IPS-15b (cell line): ENCODE measurements around the gene MTO1.
"Not testable (repeated sequence)": the region's sequence is repeated elsewhere in the genome, so short reads cannot be mapped to it uniquely, and the experiment has no call there.

Source experiments
- H3K27me3 ChIP-seq: one replicate; pipeline ENCODE4 v1.6.1; 2013; ENCODE audit warnings: low read length; ENCODE audit not compliant: control insufficient read depth, insufficient read depth
- H3K36me3 ChIP-seq: one replicate; pipeline ENCODE4 v1.6.1; 2013; ENCODE audit warnings: low read length; ENCODE audit not compliant: control insufficient read depth, insufficient read depth
- H3K4me1 ChIP-seq: one replicate; pipeline ENCODE4 v1.6.1; 2013; ENCODE audit warnings: mild to moderate bottlenecking, low read length; ENCODE audit not compliant: control insufficient read depth, insufficient read depth
- H3K4me3 ChIP-seq: one replicate; pipeline ENCODE4 v1.5.1; 2013; ENCODE audit warnings: low read depth, low read length
- H3K9ac ChIP-seq: one replicate; pipeline ENCODE4 v1.6.1; 2013; ENCODE audit warnings: low read depth, mild to moderate bottlenecking, low read length
- H3K9me3 ChIP-seq: one replicate; pipeline ENCODE4 v1.6.1; 2013; ENCODE audit warnings: mild to moderate bottlenecking, low read length; ENCODE audit not compliant: control insufficient read depth, insufficient read depth

The MTO1 gene

GRCh38 chr6:73542891-73543290, 81.4 kb downstream of the MTO1 start:
- Histone ChIP-seq H3K36me3 (no peaks in the 10 kb centered on the region), H3K9ac (no peak overlapping the region), H3K4me3 (no peak overlapping the region), H3K9me3 (no peaks in the 10 kb centered on the region), H3K4me1 (no peaks in the 10 kb centered on the region), H3K27me3 (no peaks in the 10 kb centered on the region)

GRCh38 chr6:73547036-73547435, 85.5 kb downstream of the MTO1 start:
- Histone ChIP-seq H3K9me3 (no peaks in the 10 kb centered on the region), H3K36me3 (no peaks in the 10 kb centered on the region), H3K27me3 (no peaks in the 10 kb centered on the region), H3K9ac (no peak overlapping the region), H3K4me3 (no peak overlapping the region), H3K4me1 (no peaks in the 10 kb centered on the region)

DNA sequence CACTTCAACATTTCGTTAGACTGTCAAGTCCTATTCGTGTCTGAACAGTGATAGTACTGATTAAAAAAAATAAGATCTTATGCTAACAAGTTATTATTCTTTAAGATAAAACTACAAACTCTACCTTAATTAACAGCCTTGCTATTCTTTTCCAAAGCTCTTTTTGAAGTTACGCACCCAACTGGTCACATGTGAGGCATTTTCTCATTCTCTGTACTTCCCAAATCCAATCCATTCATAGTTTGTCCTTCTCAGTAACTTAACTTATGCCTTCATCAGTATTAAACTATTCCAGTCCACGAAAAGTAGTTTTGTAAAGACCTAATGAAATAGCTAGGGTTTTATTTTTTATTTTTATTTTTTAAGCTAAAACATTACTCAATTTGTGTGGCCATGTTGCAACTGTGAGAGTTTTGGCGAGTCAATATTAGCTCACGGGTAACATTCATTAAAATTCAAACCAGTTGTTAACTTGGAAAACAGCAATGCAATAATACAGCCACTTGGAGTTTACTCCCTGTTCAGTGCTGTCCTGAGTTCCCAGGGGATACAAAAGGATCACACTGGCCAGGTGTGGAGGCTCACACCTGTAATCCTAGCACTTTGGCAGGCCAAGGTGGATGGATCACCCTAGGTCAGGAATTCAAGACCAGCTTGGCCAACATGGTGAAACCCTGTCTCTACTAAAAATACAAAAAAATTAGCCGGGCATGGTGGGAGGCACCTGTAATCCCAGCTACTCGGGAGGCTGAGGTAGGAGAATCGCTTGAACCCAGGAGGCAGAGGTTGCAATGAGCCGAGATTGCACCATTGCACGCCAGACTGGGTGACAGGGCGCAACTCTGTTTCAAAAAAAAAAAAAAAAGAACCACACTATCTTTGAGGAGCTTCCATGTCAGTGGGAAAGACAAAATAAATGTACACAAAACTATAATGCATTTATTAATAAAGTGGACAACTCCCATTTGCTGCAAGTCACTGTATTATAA, 87.2 kb downstream of the MTO1 start:
- H3K27me3 ChIP-seq = no peaks in the 10 kb centered on the region
- no peaks in the 10 kb centered on the region for H3K9me3 ChIP-seq
- no peaks in the 10 kb centered on the region for H3K4me1 ChIP-seq
- H3K9ac ChIP-seq = no peak overlapping the region
- H3K36me3 ChIP-seq = no peaks in the 10 kb centered on the region
- H3K4me3 ChIP-seq = no peak overlapping the region

DNA sequence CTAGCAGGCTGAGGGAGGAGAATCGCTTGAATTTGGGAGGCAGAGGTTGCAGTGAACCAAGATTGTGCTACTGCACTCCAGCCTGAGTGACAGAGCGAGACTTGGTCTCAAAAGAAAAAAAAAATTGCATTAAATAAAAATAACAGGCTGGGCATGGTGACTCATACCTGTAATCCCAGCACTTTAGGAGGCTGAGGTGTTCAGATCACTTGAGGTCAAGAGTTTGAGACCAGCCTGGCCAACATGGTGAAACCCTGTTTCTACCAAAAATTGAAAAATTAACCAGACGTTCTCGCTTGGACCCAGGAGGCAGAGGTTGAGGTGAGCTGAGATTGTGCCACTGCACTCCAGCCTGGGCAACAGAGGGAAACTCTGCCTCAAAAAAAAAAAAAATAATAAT, 89.6 kb downstream of the MTO1 start:
- H3K4me3 ChIP-seq, H3K9ac ChIP-seq, H3K36me3 ChIP-seq, H3K27me3 ChIP-seq, H3K4me1 ChIP-seq, H3K9me3 ChIP-seq: not testable (repeated sequence)

DNA sequence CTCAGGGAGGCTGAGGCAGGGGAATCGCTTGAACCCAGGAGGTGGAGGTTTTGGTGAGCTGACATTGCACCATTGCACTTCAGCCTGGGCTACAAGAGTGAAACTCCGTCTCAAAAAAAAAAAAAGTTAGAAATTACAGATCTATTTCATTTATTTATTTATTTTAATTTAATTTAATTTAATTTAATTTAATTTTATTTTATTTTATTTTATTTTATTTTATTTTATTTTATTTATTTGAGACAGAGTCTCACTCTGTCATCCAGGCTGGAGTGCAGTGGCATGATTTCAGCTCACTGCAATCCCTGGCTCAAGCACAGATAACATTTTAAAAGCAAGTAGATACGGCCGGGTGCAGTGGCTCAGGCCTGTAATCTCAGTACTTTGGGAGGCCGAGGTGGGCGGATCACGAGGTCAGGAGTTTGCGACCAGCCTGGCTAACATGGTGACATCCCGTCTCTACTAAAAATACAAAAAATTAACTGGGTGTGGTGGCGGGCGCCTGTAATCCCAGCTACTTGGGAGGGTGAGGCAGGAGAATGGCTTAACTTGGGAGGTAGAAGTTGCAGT, 93.9 kb downstream of the MTO1 start:
- H3K4me3 ChIP-seq, H3K27me3 ChIP-seq, H3K9me3 ChIP-seq, H3K9ac ChIP-seq, H3K4me1 ChIP-seq, H3K36me3 ChIP-seq: not testable (repeated sequence)

DNA sequence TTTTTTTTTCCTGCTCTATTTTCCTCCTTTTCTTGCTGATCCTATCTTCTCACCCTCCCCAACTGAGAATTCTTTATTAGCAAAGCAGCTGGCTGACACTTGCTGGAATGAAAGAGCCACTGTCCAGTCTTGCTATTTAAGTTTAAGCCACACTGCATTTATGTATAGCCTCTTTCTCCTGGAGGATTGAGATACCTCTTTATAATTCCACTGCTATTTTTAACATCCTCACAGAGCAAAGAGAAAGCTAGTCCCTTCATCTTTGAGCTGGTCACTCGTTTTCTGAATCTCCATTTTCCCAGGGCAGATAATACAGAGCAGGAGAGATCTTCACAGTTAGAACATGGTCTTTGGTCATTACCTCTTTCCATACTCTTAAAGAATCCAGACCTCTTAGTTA, 95.3 kb downstream of the MTO1 start:
- H3K4me3 ChIP-seq = no peak overlapping the region
- no peaks in the 10 kb centered on the region for H3K36me3 ChIP-seq
- H3K9me3 ChIP-seq = no peaks in the 10 kb centered on the region
- H3K4me1 ChIP-seq = peaks cover 8% of the 10 kb centered on the region
- no peak overlapping the region for H3K9ac ChIP-seq
- H3K27me3 ChIP-seq = no peaks in the 10 kb centered on the region
